Testis (tissue), 3 donors: ENCODE data around the gene SPATA19. TPM values are rescaled to one million over a fixed set of nuclear protein-coding genes. Genes with fewer than 3 reads are reported as not detected.

ENCODE experiments used
- DNase-seq: peaks from one replicate; pipeline ENCODE4 v3.0.0-alpha.2; 2019
- H3K27ac ChIP-seq, 2 donors: fragments of 200-600 bp; sonication (generic); one replicate each; pipeline ENCODE4 v1.5.1; 2019
- H3K27me3 ChIP-seq: fragments of 200-600 bp; sonication (generic); one replicate; pipeline ENCODE4 v1.5.1; 2019
- H3K36me3 ChIP-seq: fragments of 200-600 bp; sonication (generic); one replicate; pipeline ENCODE4 v1.5.1; 2017; ENCODE audit warnings: low read depth; ENCODE audit errors: missing control alignments
- H3K4me1 ChIP-seq: fragments of 200-600 bp; sonication (generic); one replicate; pipeline ENCODE4 v1.5.1; 2019
- H3K4me3 ChIP-seq, 2 donors: fragments of 200-600 bp; sonication (generic); one replicate each; pipeline ENCODE4 v1.5.1; 2017 to 2019
- H3K9me3 ChIP-seq: fragments of 200-600 bp; sonication (generic); one replicate; pipeline ENCODE4 v1.5.1; 2017
- POLR2A ChIP-seq: fragments of 450-650 bp; IDR thresholded peaks from one replicate; pipeline ENCODE4 v1.6.1; 2017; ENCODE audit warnings: antibody characterized with exemption, mild to moderate bottlenecking, moderate library complexity
- WGBS, 2 donors: methylation state at CpG; one replicate each; pipeline ENCODE4 v1.1.5; 2018; 5-methylcytosine and 5-hydroxymethylcytosine counted together
- intact Hi-C: fragments of 100-400 bp; cut with DNase I; formaldehyde crosslinking; loops from one replicate; pipeline ENCODE4 v1.15.1; 2023; ENCODE audit warnings: low total_unique reads
- polyA plus RNA-seq: library from polyadenylated mRNA; stranded (reverse); fragments of 350-450 nt; fragmentation: Illumina TruSeq; extraction: RNeasy Lipid Tissue Mini Kit (QIAGEN cat#74804); gene quantifications from one replicate; pipeline ENCODE4 v1.2.3, GENCODE V29; 2014; ENCODE audit warnings: low read depth, low replicate concordance; ENCODE audit not compliant: insufficient read depth
- total RNA-seq, 2 donors: library from RNA; depleted of rRNA; stranded (reverse); fragments of >200 nt; gene quantifications; one replicate each; pipeline ENCODE4 v1.2.3, GENCODE V29; 2016
- TF ChIP-seq, protein P1 (sequence below), 3 experiments: fragments of 450-650 bp in 2 of 3; fragments of 200-600 bp in 1 of 3; sonication (generic) in 1 of 3; IDR thresholded peaks; one replicate each; pipeline ENCODE4 v1.5.1; 2016 to 2019; ENCODE audit warnings: antibody characterized with exemption in 3 of 3, mild to moderate bottlenecking in 2 of 3, moderate library complexity in 1 of 3

The SPATA19 gene
- total and polyA plus RNA-seq, 3 donors from 2014 or later, result 43.4 to 154 (median 142) TPM

- WGBS, 2 donors, result 67 to 84% methylated on average over 5 to 6 of the region's 6 CpGs
- Histone ChIP-seq H3K36me3 (no peaks in the 10 kb centered on the region), H3K27me3 (no peaks in the 10 kb centered on the region), H3K4me3 (no peak overlapping the region), H3K4me1 (no peaks in the 10 kb centered on the region), H3K9me3 (no peaks in the 10 kb centered on the region), H3K27ac (no peak overlapping the region)
- intact Hi-C loops, result no loop called here
- DNase-seq, result no peak
- TF ChIP-seq, protein P1, sequence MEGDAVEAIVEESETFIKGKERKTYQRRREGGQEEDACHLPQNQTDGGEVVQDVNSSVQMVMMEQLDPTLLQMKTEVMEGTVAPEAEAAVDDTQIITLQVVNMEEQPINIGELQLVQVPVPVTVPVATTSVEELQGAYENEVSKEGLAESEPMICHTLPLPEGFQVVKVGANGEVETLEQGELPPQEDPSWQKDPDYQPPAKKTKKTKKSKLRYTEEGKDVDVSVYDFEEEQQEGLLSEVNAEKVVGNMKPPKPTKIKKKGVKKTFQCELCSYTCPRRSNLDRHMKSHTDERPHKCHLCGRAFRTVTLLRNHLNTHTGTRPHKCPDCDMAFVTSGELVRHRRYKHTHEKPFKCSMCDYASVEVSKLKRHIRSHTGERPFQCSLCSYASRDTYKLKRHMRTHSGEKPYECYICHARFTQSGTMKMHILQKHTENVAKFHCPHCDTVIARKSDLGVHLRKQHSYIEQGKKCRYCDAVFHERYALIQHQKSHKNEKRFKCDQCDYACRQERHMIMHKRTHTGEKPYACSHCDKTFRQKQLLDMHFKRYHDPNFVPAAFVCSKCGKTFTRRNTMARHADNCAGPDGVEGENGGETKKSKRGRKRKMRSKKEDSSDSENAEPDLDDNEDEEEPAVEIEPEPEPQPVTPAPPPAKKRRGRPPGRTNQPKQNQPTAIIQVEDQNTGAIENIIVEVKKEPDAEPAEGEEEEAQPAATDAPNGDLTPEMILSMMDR (IDR thresholded peaks at IDR 0.05), result no peak
- no peak for TF ChIP-seq POLR2A
Measured at GRCh38 chr11:133819746-133820315, 25.5 kb downstream of the SPATA19 start.

GRCh38 chr11:133819114-133819513 is 26.2 kb downstream of the SPATA19 start:
- Histone ChIP-seq H3K4me3 (no peak overlapping the region), H3K4me1 (no peaks in the 10 kb centered on the region), H3K9me3 (no peaks in the 10 kb centered on the region), H3K27me3 (no peaks in the 10 kb centered on the region), H3K36me3 (no peaks in the 10 kb centered on the region), H3K27ac (no peak overlapping the region)
- intact Hi-C loops, result no loop called here
- DNase-seq, result no peak
- 94 to 95% methylated on average over 10 of the region's 10 CpGs for WGBS, 2 donors
- TF ChIP-seq, protein P1 (IDR thresholded peaks at IDR 0.05), result no peak
- TF ChIP-seq POLR2A, result no peak

DNA sequence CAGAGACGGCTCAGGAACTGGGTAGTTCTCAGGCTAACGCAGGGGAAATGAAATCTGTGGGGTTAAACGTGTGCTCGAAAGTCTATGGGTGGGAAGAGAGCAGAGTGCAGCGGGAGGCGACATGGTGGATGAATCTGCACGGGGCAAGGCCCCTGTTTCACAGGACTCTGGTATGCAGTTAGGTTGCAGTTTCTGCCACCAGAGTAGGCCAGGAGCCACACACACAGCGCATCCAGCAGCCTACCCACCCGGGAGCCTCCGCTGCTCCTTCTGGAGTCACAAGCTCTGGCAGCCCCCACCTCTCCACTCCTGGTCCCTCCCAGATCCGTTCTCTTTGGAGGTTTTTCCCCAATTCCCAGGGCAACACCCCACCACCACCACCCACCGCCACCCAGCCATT is 27.0 kb downstream of the SPATA19 start:
- Histone ChIP-seq H3K36me3 (no peaks in the 10 kb centered on the region), H3K9me3 (no peaks in the 10 kb centered on the region), H3K27me3 (no peaks in the 10 kb centered on the region), H3K4me3 (no peak overlapping the region), H3K27ac (no peak overlapping the region), H3K4me1 (no peaks in the 10 kb centered on the region)
- intact Hi-C loops, result no loop called here
- no peak for TF ChIP-seq POLR2A
- TF ChIP-seq, protein P1 (IDR thresholded peaks at IDR 0.05), result no peak
- no peak for DNase-seq
- WGBS, 2 donors, result 76 to 79% methylated on average over 12 of the region's 12 CpGs

DNA sequence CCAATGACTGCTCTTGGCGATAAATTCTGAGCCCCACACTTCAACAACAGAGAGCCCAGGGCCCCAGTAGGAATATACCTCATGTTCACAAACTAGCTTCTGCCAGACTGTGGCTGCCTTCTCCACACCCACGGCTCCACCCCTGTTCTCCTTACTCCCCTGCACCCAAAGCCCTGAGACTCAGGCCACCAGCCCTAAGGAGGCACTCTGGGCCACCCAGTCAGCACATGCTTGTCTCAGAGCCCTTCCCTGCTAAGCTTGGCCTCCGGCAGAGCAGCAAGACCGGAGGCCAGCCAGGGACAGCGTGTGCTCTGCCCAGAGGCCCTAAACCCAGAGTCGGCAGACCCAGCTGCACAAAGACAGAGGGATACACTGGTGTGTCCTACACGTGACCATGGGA is 27.9 kb downstream of the SPATA19 start:
- no peaks in the 10 kb centered on the region for H3K36me3 ChIP-seq
- H3K4me3 ChIP-seq, result no peak overlapping the region
- H3K4me1 ChIP-seq, result no peaks in the 10 kb centered on the region
- intact Hi-C loops, result no loop called here
- no peak overlapping the region for H3K27ac ChIP-seq
- WGBS, 2 donors, result 45 to 76% methylated on average over 6 to 7 of the region's 7 CpGs
- no peaks in the 10 kb centered on the region for H3K9me3 ChIP-seq
- DNase-seq, result no peak
- H3K27me3 ChIP-seq, result no peaks in the 10 kb centered on the region
- TF ChIP-seq POLR2A, result no peak
- TF ChIP-seq, protein P1 (IDR thresholded peaks at IDR 0.05), result no peak
